H9 (cell line): Measurements from ENCODE around the gene SNCB. TPM values are rescaled to one million over a fixed set of nuclear protein-coding genes. Genes with fewer than 3 reads are reported as not detected.

ENCODE experiments used
- DNase-seq: peaks from one replicate; pipeline ENCODE4 v3.0.0-alpha.2; 2017
- H2AFZ ChIP-seq: one replicate; pipeline ENCODE4 v1.6.1; 2013; ENCODE audit warnings: mild to moderate bottlenecking, low read length, control low read depth, moderate library complexity
- H2AK5ac ChIP-seq: 2 replicates; pipeline ENCODE4 v1.6.1; 2013; ENCODE audit warnings: low read length, control low read depth, mixed read lengths; ENCODE audit not compliant: insufficient read length
- H2BK120ac ChIP-seq: one replicate; pipeline ENCODE4 v1.6.1; 2013; ENCODE audit warnings: low read depth, mild to moderate bottlenecking, low read length, control low read depth, inconsistent platforms; ENCODE audit not compliant: poor library complexity, severe bottlenecking
- H2BK12ac ChIP-seq: 2 replicates; pipeline ENCODE4 v1.6.1; 2013; ENCODE audit warnings: low read length, control low read depth, mixed read lengths, low read depth; ENCODE audit not compliant: insufficient read length
- H2BK15ac ChIP-seq: 2 replicates; pipeline ENCODE4 v1.6.1; 2013; ENCODE audit warnings: low read depth, low read length, control low read depth
- H2BK20ac ChIP-seq: one replicate; pipeline ENCODE4 v1.6.1; 2013; ENCODE audit warnings: low read depth, mild to moderate bottlenecking, low read length, control low read depth, inconsistent platforms; ENCODE audit not compliant: poor library complexity, severe bottlenecking
- H2BK5ac ChIP-seq: 2 replicates; pipeline ENCODE4 v1.6.1; 2013; ENCODE audit warnings: low read length, control low read depth, mixed read lengths; ENCODE audit not compliant: insufficient read length
- H3K14ac ChIP-seq: 2 replicates; pipeline ENCODE4 v1.6.1; 2013; ENCODE audit warnings: low read length, control low read depth; ENCODE audit not compliant: insufficient read depth
- H3K18ac ChIP-seq: 2 replicates; pipeline ENCODE4 v1.6.1; 2013; ENCODE audit warnings: low read depth, mild to moderate bottlenecking, mixed read lengths, low read length, control low read depth; ENCODE audit not compliant: insufficient read length
- H3K23ac ChIP-seq: 2 replicates; pipeline ENCODE4 v1.6.1; 2013; ENCODE audit warnings: low read length, control low read depth, mixed read lengths, low read depth; ENCODE audit not compliant: insufficient read length
- H3K23me2 ChIP-seq: 2 replicates; pipeline ENCODE4 v1.6.1; 2013; ENCODE audit warnings: low read depth, mild to moderate bottlenecking, mixed read lengths, low read length, control low read depth; ENCODE audit not compliant: insufficient read length, poor library complexity, severe bottlenecking
- H3K27ac ChIP-seq: 2 replicates; pipeline ENCODE4 v1.5.1; 2013; ENCODE audit warnings: low read length, control low read depth, mixed read lengths, low read depth; ENCODE audit not compliant: insufficient read length
- H3K27me3 ChIP-seq: 2 replicates; pipeline ENCODE4 v1.6.1; 2013; ENCODE audit warnings: low read length, control low read depth, inconsistent platforms; ENCODE audit not compliant: insufficient read depth
- H3K4ac ChIP-seq: 2 replicates; pipeline ENCODE4 v1.6.1; 2013; ENCODE audit warnings: low read depth, mild to moderate bottlenecking, control low read depth, inconsistent platforms, low read length, moderate library complexity
- H3K4me1 ChIP-seq: 2 replicates; pipeline ENCODE4 v1.6.1; 2013; ENCODE audit warnings: low read length, control low read depth, inconsistent platforms; ENCODE audit not compliant: insufficient read depth
- H3K4me2 ChIP-seq: 2 replicates; pipeline ENCODE4 v1.6.1; 2013; ENCODE audit warnings: low read length, control low read depth, mixed read lengths; ENCODE audit not compliant: insufficient read length, insufficient read depth
- H3K56ac ChIP-seq: 2 replicates; pipeline ENCODE4 v1.6.1; 2013; ENCODE audit warnings: low read depth, mild to moderate bottlenecking, mixed read lengths, low read length, control low read depth; ENCODE audit not compliant: insufficient read length
- H3K79me1 ChIP-seq: 2 replicates; pipeline ENCODE4 v1.6.1; 2013; ENCODE audit warnings: low read depth, mild to moderate bottlenecking, moderate library complexity, low read length, control low read depth, inconsistent platforms; ENCODE audit not compliant: insufficient read depth, poor library complexity, severe bottlenecking
- H3K79me2 ChIP-seq: 2 replicates; pipeline ENCODE4 v1.6.1; 2013; ENCODE audit warnings: low read length, control low read depth, inconsistent platforms; ENCODE audit not compliant: insufficient read depth
- H3K9ac ChIP-seq: 2 replicates; pipeline ENCODE4 v1.6.1; 2013; ENCODE audit warnings: low read length, control low read depth, mixed read lengths; ENCODE audit not compliant: insufficient read length; ENCODE audit errors: extremely low read depth
- H3K9me3 ChIP-seq: one replicate; pipeline ENCODE4 v1.6.1; 2013; ENCODE audit warnings: low read depth, low read length, inconsistent platforms; ENCODE audit not compliant: control insufficient read depth
- H3T11ph ChIP-seq: one replicate; pipeline ENCODE4 v1.6.1; 2013; ENCODE audit warnings: mild to moderate bottlenecking, low read length, control low read depth, inconsistent platforms
- H4K20me1 ChIP-seq: one replicate; pipeline ENCODE4 v1.6.1; 2013; ENCODE audit not compliant: control insufficient read depth, insufficient read length, insufficient read depth
- H4K5ac ChIP-seq: 2 replicates; pipeline ENCODE4 v1.6.1; 2013; ENCODE audit warnings: low read depth, mild to moderate bottlenecking, mixed read lengths, low read length, control low read depth; ENCODE audit not compliant: insufficient read length
- H4K8ac ChIP-seq: replicated peaks from 2 replicates; pipeline ENCODE4 v1.6.1; 2013; ENCODE audit warnings: low read length, control low read depth, mixed read lengths, low read depth; ENCODE audit not compliant: insufficient read length
- H4K91ac ChIP-seq: 2 replicates; pipeline ENCODE4 v1.6.1; 2013; ENCODE audit warnings: low read depth, mild to moderate bottlenecking, moderate library complexity, mixed read lengths, low read length, control low read depth; ENCODE audit not compliant: insufficient read length
- H3K27ac Mint-ChIP-seq, 3 experiments: 2 replicates in 2 of 3; 3 replicates in 1 of 3; pipeline ENCODE4 v1.8.0; 2020 to 2021; ENCODE audit warnings: mixed read lengths in 3 of 3, mild to moderate bottlenecking in 1 of 3, moderate library complexity in 1 of 3
- H3K27me3 Mint-ChIP-seq: 2 replicates; pipeline ENCODE4 v1.8.0; 2021; ENCODE audit warnings: low read depth, mild to moderate bottlenecking, moderate library complexity, mixed read lengths
- H3K36me3 Mint-ChIP-seq, 3 experiments: 2 replicates in 2 of 3; 3 replicates in 1 of 3; pipeline ENCODE4 v1.8.0; 2020 to 2021; ENCODE audit warnings: low read depth in 3 of 3, mixed read lengths in 3 of 3; ENCODE audit not compliant: insufficient read depth in 1 of 3
- H3K4me1 Mint-ChIP-seq, 2 experiments: 2 replicates each; pipeline ENCODE4 v1.8.0; 2020; ENCODE audit warnings: mixed read lengths in 2 of 2
- H3K4me3 Mint-ChIP-seq, 2 experiments: 2 replicates in 1 of 2; 3 replicates in 1 of 2; pipeline ENCODE4 v1.8.0; 2020 to 2021; ENCODE audit warnings: mild to moderate bottlenecking in 2 of 2, mixed read lengths in 2 of 2, moderate library complexity in 1 of 2
- H3K9me3 Mint-ChIP-seq, 2 experiments: 2 replicates in 1 of 2; 3 replicates in 1 of 2; pipeline ENCODE4 v1.8.0; 2020; ENCODE audit warnings: mild to moderate bottlenecking in 2 of 2, mixed read lengths in 2 of 2, moderate library complexity in 1 of 2
- WGBS: extraction: QIAGEN DNeasy Blood & Tissue Kit; methylation state at CpG from one replicate; pipeline ENCODE4 v1.1.7; 2013; ENCODE audit warnings: missing lambda C conversion rate, low lambda C conversion rate, mixed read lengths; ENCODE audit not compliant: insufficient read length; ENCODE audit errors: extremely low coverage; 5-methylcytosine and 5-hydroxymethylcytosine counted together
- total RNA-seq: library from RNA; stranded (reverse); gene quantifications from 2 replicates; pipeline ENCODE4 v1.2.1, GENCODE V29; 2021
- TF ChIP-seq, protein P1 (sequence below): fragments of 200-600 bp; sonication (generic); conservative IDR thresholded peaks from 3 replicates; pipeline ENCODE4 v1.8.0; 2021; ENCODE audit warnings: antibody characterized with exemption, mild to moderate bottlenecking

SNCB gene
- total RNA-seq, 1 experiment from 2014 or later = 3.5 TPM

DNA sequence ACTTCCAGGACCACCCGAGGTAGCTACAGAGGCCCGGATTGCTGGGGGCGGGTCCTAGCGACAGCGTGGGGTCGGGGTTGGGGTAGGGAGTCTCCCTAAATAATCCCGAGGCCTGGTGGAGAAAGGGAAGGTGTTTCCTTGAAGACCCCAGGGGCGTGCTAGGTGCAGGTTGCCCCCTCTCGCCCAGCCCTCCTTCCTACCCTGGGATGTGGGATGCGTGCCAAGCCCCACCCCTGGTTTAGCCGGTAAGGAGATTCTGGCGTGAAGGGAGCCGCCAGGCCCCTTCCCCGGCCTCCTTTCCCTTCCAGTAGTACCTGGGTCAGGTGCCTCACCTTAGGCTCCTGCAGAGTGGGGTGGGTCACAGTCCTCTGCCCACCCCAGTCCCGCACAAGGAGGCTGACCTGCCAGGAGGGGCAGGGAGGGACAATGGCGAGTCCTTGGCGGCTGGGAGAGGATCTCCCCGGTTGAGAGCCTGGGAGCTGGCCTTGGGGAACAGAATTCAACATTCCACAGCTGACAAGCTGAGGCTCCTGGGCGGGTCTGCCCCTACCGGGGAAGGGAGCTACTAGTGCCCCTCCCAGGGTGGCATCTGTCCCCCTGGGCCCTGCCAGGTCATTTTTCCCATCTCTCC, 17.6 kb upstream of the SNCB start:
- peak overlapping the region; percentile 72 for H3K4me2 ChIP-seq
- peaks cover 2% of the 10 kb centered on the region; the same call in 1 of the 2 replicates for H3K4me1 ChIP-seq
- H3K23ac ChIP-seq = no peak overlapping the region
- H3K56ac ChIP-seq = no peak overlapping the region
- peaks cover 0 to 7% (median 4%) of the 10 kb centered on the region in 3 experiments; a peak in 4 of 7 replicates for H3K36me3 Mint-ChIP-seq
- no CpG with 5 or more reads among the region's 20 CpGs for WGBS
- H3K18ac ChIP-seq = no peak overlapping the region
- H3K27me3 Mint-ChIP-seq = peaks cover 4% of the 10 kb centered on the region
- H4K8ac ChIP-seq = no peak overlapping the region
- H3K23me2 ChIP-seq = peaks cover 10% of the 10 kb centered on the region
- H3K27ac ChIP-seq = no peak overlapping the region
- H3K9ac ChIP-seq = peak overlapping the region; percentile 48
- H3K9me3 ChIP-seq = no peaks in the 10 kb centered on the region
- no peak overlapping the region for H2BK120ac ChIP-seq
- H3K79me1 ChIP-seq = peaks cover 8% of the 10 kb centered on the region
- DNase-seq = no peak
- H3K9me3 Mint-ChIP-seq = no peaks in the 10 kb centered on the region; a peak in 1 of 5 replicates
- no peaks in the 10 kb centered on the region for H4K20me1 ChIP-seq
- no peak overlapping the region for H2BK12ac ChIP-seq
- H2BK15ac ChIP-seq = no peak overlapping the region
- H2AFZ ChIP-seq = no peak overlapping the region
- no peak overlapping the region for H2BK5ac ChIP-seq
- no peaks in the 10 kb centered on the region for H3K27me3 ChIP-seq
- peak overlapping the region; percentile 82 to 91 for H3K4me3 Mint-ChIP-seq
- H3K4me1 Mint-ChIP-seq = peaks cover 56 to 73% of the 10 kb centered on the region in 2 experiments
- no peak overlapping the region for H4K5ac ChIP-seq
- no peak overlapping the region for H2AK5ac ChIP-seq
- H2BK20ac ChIP-seq = no peak overlapping the region
- TF ChIP-seq, protein P1, sequence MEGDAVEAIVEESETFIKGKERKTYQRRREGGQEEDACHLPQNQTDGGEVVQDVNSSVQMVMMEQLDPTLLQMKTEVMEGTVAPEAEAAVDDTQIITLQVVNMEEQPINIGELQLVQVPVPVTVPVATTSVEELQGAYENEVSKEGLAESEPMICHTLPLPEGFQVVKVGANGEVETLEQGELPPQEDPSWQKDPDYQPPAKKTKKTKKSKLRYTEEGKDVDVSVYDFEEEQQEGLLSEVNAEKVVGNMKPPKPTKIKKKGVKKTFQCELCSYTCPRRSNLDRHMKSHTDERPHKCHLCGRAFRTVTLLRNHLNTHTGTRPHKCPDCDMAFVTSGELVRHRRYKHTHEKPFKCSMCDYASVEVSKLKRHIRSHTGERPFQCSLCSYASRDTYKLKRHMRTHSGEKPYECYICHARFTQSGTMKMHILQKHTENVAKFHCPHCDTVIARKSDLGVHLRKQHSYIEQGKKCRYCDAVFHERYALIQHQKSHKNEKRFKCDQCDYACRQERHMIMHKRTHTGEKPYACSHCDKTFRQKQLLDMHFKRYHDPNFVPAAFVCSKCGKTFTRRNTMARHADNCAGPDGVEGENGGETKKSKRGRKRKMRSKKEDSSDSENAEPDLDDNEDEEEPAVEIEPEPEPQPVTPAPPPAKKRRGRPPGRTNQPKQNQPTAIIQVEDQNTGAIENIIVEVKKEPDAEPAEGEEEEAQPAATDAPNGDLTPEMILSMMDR = no peak
- no peaks in the 10 kb centered on the region; the same call in 1 of the 2 replicates for H3K79me2 ChIP-seq
- no peak overlapping the region for H3T11ph ChIP-seq
- H3K4ac ChIP-seq = no peak overlapping the region
- H3K27ac Mint-ChIP-seq = peak overlapping the region in 2 of 3 experiments; percentile 82 to 85; a peak in 3 of 7 replicates
- H4K91ac ChIP-seq = no peak overlapping the region
- 0 out of 2 replicates have a peak overlapping the region, but pooled peaks have one; percentile 4 for H3K14ac ChIP-seq
